GM23338 (cell line): ENCODE measurements around the gene IPP. TPM values are rescaled to one million over a fixed set of nuclear protein-coding genes. Genes with fewer than 3 reads are reported as not detected.

ENCODE experiments used
- ATAC-seq: fragments of 200-7000 bp; cut with Tn5 transposase; 3 replicates; pipeline ENCODE4 v1.9.1; 2020
- DNase-seq: peaks from one replicate; pipeline ENCODE4 v3.0.0-alpha.2; 2015; ENCODE audit warnings: low spot score
- H2AFZ ChIP-seq: fragments of 200-600 bp; sonication (generic); 2 replicates; pipeline ENCODE4 v1.8.0; 2016; ENCODE audit warnings: antibody characterized with exemption, mild to moderate bottlenecking, moderate library complexity
- H3F3A ChIP-seq: fragments of 200-600 bp; sonication (generic); replicated peaks from 2 replicates; pipeline ENCODE4 v1.8.0; 2017; ENCODE audit warnings: antibody characterized with exemption, mixed run types, low read depth
- H3K27ac ChIP-seq: fragments of 200-600 bp; sonication (generic); 2 replicates; pipeline ENCODE4 v1.6.1; 2016; ENCODE audit warnings: low read depth
- H3K27me3 ChIP-seq: fragments of 200-600 bp; sonication (generic); 2 replicates; pipeline ENCODE4 v1.8.0; 2016; ENCODE audit warnings: mild to moderate bottlenecking, mixed run types, moderate library complexity; ENCODE audit not compliant: insufficient read depth
- H3K36me3 ChIP-seq: fragments of 200-600 bp; sonication (generic); 2 replicates; pipeline ENCODE4 v1.8.0; 2016; ENCODE audit warnings: mild to moderate bottlenecking; ENCODE audit not compliant: insufficient read depth
- H3K4me1 ChIP-seq: fragments of 200-600 bp; sonication (generic); 2 replicates; pipeline ENCODE4 v1.8.0; 2016; ENCODE audit warnings: mild to moderate bottlenecking, moderate library complexity; ENCODE audit not compliant: insufficient read depth
- H3K4me2 ChIP-seq: fragments of 200-600 bp; sonication (generic); 2 replicates; pipeline ENCODE4 v1.7.1; 2017; ENCODE audit warnings: mixed run types
- H3K4me3 ChIP-seq: fragments of 200-600 bp; sonication (generic); 2 replicates; pipeline ENCODE4 v1.6.1; 2016; ENCODE audit warnings: mixed run types
- H3K79me2 ChIP-seq: fragments of 200-600 bp; sonication (generic); replicated peaks from 2 replicates; pipeline ENCODE4 v1.8.0; 2017; ENCODE audit warnings: mild to moderate bottlenecking; ENCODE audit not compliant: insufficient read depth
- H3K9me2 ChIP-seq: fragments of 200-600 bp; sonication (generic); 2 replicates; pipeline ENCODE4 v1.8.0; 2017; ENCODE audit not compliant: insufficient read depth
- H4K20me1 ChIP-seq: fragments of 200-600 bp; sonication (generic); replicated peaks from 2 replicates; pipeline ENCODE4 v1.8.0; 2017; ENCODE audit warnings: mild to moderate bottlenecking; ENCODE audit not compliant: insufficient read depth
- H3K27ac Mint-ChIP-seq: 2 replicates; pipeline ENCODE4 v1.8.0; 2020; ENCODE audit warnings: inconsistent platforms, mild to moderate bottlenecking, moderate library complexity, mixed read lengths
- H3K27me3 Mint-ChIP-seq: 3 replicates; pipeline ENCODE4 v1.8.0; 2022; ENCODE audit warnings: low read depth, mild to moderate bottlenecking, moderate library complexity, mixed read lengths, inconsistent platforms; ENCODE audit not compliant: insufficient read depth, poor library complexity
- H3K36me3 Mint-ChIP-seq: 3 replicates; pipeline ENCODE4 v1.8.0; 2021; ENCODE audit warnings: low read depth, mild to moderate bottlenecking, inconsistent platforms, moderate library complexity, mixed read lengths
- H3K4me1 Mint-ChIP-seq: 3 replicates; pipeline ENCODE4 v1.8.0; 2020; ENCODE audit warnings: mild to moderate bottlenecking, inconsistent platforms, mixed read lengths
- H3K4me3 Mint-ChIP-seq: 3 replicates; pipeline ENCODE4 v1.8.0; 2021; ENCODE audit warnings: moderate library complexity, mild to moderate bottlenecking, inconsistent platforms, mixed read lengths
- H3K9me3 Mint-ChIP-seq: 3 replicates; pipeline ENCODE4 v1.8.0; 2020; ENCODE audit warnings: moderate library complexity, mild to moderate bottlenecking, inconsistent platforms, mixed read lengths
- CREB1 ChIP-seq: fragments of 250-450 bp; sonication (Bioruptor Pico); IDR thresholded peaks from 2 replicates; pipeline ENCODE4 v1.5.0; 2020; ENCODE audit warnings: low read depth, mild to moderate bottlenecking, moderate library complexity
- POLR2AphosphoS5 ChIP-seq: IDR thresholded peaks from 2 replicates; pipeline ENCODE4 v1.6.1; 2016; ENCODE audit warnings: antibody characterized with exemption, low read depth
- REST ChIP-seq: IDR thresholded peaks from one replicate; pipeline ENCODE4 v1.6.1; 2018; ENCODE audit warnings: antibody characterized with exemption; ENCODE audit not compliant: unreplicated experiment
- ZNF331 ChIP-seq: fragments of 250-450 bp; sonication (Bioruptor Pico); IDR thresholded peaks from 2 replicates; pipeline ENCODE4 v1.5.0; 2020; ENCODE audit warnings: low read depth, mild to moderate bottlenecking, moderate library complexity
- ZNF462 ChIP-seq: fragments of 250-450 bp; sonication (Bioruptor Pico); IDR thresholded peaks from 2 replicates; pipeline ENCODE4 v1.5.0; 2020; ENCODE audit warnings: mild to moderate bottlenecking, moderate library complexity
- polyA plus RNA-seq: library from polyadenylated mRNA; unstranded; fragments of >200 nt; fragmentation: Nextera tagmentation; extraction: Ambion mirVana; gene quantifications from 2 replicates; pipeline ENCODE4 v1.2.1, GENCODE V29; 2016
- total RNA-seq: library from RNA; depleted of rRNA; stranded (reverse); fragments of >200 nt; shearing (Covaris generic); gene quantifications from 2 replicates; pipeline ENCODE4 v1.2.3, GENCODE V29; 2014

Gene IPP
- total and polyA plus RNA-seq, 2 experiments from 2014 or later: 1.8 to 2.8 TPM

GRCh38 chr1:45669859-45670655, 80.4 kb downstream of the IPP start (continued):
- TF ChIP-seq ZNF462 (no peak), REST (no peak)

- H3K9me3 Mint-ChIP-seq: peaks cover 2% of the 10 kb centered on the region; the same call in 1 of the 3 replicates
- H3K4me2 ChIP-seq: no peak overlapping the region
- no peaks in the 10 kb centered on the region for H3F3A ChIP-seq
- H3K36me3 ChIP-seq: no peaks in the 10 kb centered on the region
- H3K79me2 ChIP-seq: peaks cover 100% of the 10 kb centered on the region
- no peak overlapping the region for H3K27ac ChIP-seq
- no peak overlapping the region for H3K27ac Mint-ChIP-seq
- DNase-seq: no peak
- no peak overlapping the region for H3K4me3 Mint-ChIP-seq
- peaks cover 80% of the 10 kb centered on the region for H4K20me1 ChIP-seq
- H3K36me3 Mint-ChIP-seq: peaks cover 22% of the 10 kb centered on the region; the same call in 2 of the 3 replicates
- no peaks in the 10 kb centered on the region for H3K9me2 ChIP-seq
- H3K4me1 ChIP-seq: no peaks in the 10 kb centered on the region
- H3K27me3 ChIP-seq: no peaks in the 10 kb centered on the region
- H3K27me3 Mint-ChIP-seq: peaks cover 2% of the 10 kb centered on the region
- H3K4me1 Mint-ChIP-seq: peaks cover 7% of the 10 kb centered on the region
- no peak overlapping the region for H2AFZ ChIP-seq
- no peak overlapping the region for H3K4me3 ChIP-seq
- ATAC-seq: no peak
- TF ChIP-seq ZNF331: no peak
- no peak for TF ChIP-seq POLR2AphosphoS5
- TF ChIP-seq CREB1: no peak
Observed at GRCh38 chr1:45669379-45669778, 81.1 kb downstream of the IPP start.
